ENCODE results near the gene TNS1.
"Not testable (repeated sequence)": the region's sequence is repeated elsewhere in the genome, so short reads cannot be mapped to it uniquely, and the experiment has no call there.

Gene TNS1

GRCh38 chr2:218002845-218003180 is at the start of gene TNS1:
Gene TNS1 (minus strand): TSS chr2:218002995. CDS start chr2:218002872, 123 bp downstream.
- DNase-seq = no peak

- DNase-seq = no peak
Observed at GRCh38 chr2:218051903-218052302, 49.1 kb upstream of the TNS1 start.

- no peak for DNase-seq
Observed at GRCh38 chr2:218047536-218048225, 44.9 kb upstream of the TNS1 start.

- DNase-seq = no peak
Observed at GRCh38 chr2:218046238-218046637, 43.4 kb upstream of the TNS1 start.

- DNase-seq = not testable (repeated sequence)
Observed at GRCh38 chr2:218044599-218044998, 41.8 kb upstream of the TNS1 start.

GRCh38 chr2:218043701-218044109 is 40.9 kb upstream of the TNS1 start:
- no peak for DNase-seq

- DNase-seq = no peak
Observed at GRCh38 chr2:218043100-218043499, 40.3 kb upstream of the TNS1 start.

- DNase-seq = no peak
Observed at GRCh38 chr2:218041302-218042168, 38.7 kb upstream of the TNS1 start.

- no peak for DNase-seq
Observed at GRCh38 chr2:218040883-218041282, 38.1 kb upstream of the TNS1 start.

GRCh38 chr2:218039171-218039570 is 36.4 kb upstream of the TNS1 start:
- no peak for DNase-seq

GRCh38 chr2:218036371-218036770 is 33.6 kb upstream of the TNS1 start:
- DNase-seq = no peak

- DNase-seq = no peak
Observed at GRCh38 chr2:218035463-218036100, 32.8 kb upstream of the TNS1 start.

- DNase-seq = not testable (repeated sequence)
Observed at GRCh38 chr2:218034497-218035213, 31.9 kb upstream of the TNS1 start.

GRCh38 chr2:218033590-218034496 is 31.0 kb upstream of the TNS1 start:
- no peak for DNase-seq

GRCh38 chr2:218033208-218033589 is 30.4 kb upstream of the TNS1 start:
- no peak for DNase-seq

- DNase-seq = no peak
Observed at GRCh38 chr2:218032336-218033171, 29.8 kb upstream of the TNS1 start.

- DNase-seq = no peak
Observed at GRCh38 chr2:218031771-218032257, 29.0 kb upstream of the TNS1 start.

GRCh38 chr2:218031261-218031660 is 28.5 kb upstream of the TNS1 start:
- DNase-seq = no peak

GRCh38 chr2:218030409-218031195 is 27.8 kb upstream of the TNS1 start:
- DNase-seq = no peak

Data from NCI-H187 treated with DMSO at 0.1 percent for 48 hours (cell line).